Measurements from ENCODE around the gene ATP8B4. TPM values are rescaled to one million over a fixed set of nuclear protein-coding genes. Genes with fewer than 3 reads are reported as not detected.
"Not testable (repeated sequence)": the region's sequence is repeated elsewhere in the genome, so short reads cannot be mapped to it uniquely, and the experiment has no call there.

Gene ATP8B4
- polyA plus RNA-seq, 1 of the 3 experiments (the other 2 are of a cell fraction): 0.03 TPM

DNA sequence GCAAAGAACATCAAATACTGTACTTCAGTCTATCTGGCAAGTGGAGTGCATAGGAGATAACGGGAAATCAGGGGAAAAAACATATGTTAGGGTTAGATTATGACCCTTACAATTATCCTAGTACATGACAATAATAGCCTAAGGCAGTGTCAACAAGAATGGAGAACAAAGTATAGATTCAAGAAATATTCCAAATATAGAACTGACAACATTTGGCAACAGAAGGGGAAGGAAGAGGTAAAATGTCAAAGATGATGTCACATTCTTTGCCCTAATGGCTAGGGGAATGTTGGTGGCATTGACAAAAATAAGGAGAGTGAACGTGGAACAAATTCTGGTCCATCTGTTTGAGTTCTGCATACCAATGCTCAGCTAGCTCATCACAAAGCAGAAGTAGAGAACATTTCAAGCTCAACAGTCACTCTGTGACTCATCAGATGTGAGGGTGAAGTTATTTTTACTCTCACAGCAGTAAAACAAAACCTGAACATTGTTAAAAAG lies 15.5 kb upstream of the ATP8B4 start:
- no peak for DNase-seq
- POLR2A ChIA-PET: no interaction called here
- Histone ChIP-seq H4K20me1 (ENCODE audit: insufficient read depth) (no peaks in the 10 kb centered on the region), H3K4me1 (ENCODE audit: control insufficient read depth in 1 of 2, insufficient read depth in 2 of 2, low read depth in 1 of 2, low read length in 1 of 2) (no peaks in the 10 kb centered on the region), H3K79me2 (ENCODE audit: insufficient read depth) (no peaks in the 10 kb centered on the region), H3K4me2 (no peak overlapping the region), H3K4me3 (ENCODE audit: low read depth in 2 of 2, low read length in 1 of 2) (no peak overlapping the region), H3K36me3 (replicated peaks in 1 of 2; ENCODE audit: control insufficient read depth in 1 of 2, insufficient read depth in 2 of 2, low read length in 1 of 2) (no peaks in the 10 kb centered on the region), H2AFZ (ENCODE audit: low read depth) (no peak overlapping the region), H3K27ac (ENCODE audit: low read depth in 2 of 2, low read length in 1 of 2) (no peak overlapping the region), H3F3A (replicated peaks; ENCODE audit: insufficient read depth) (no peaks in the 10 kb centered on the region), H3K9me2 (no peaks in the 10 kb centered on the region), H3K9ac (no peak overlapping the region), H3K9me3 (no peaks in the 10 kb centered on the region), H3K27me3 (ENCODE audit: insufficient read depth) (no peaks in the 10 kb centered on the region)
- 40% methylated on average over 2 of the region's 2 CpGs for WGBS (ENCODE audit: low lambda C conversion rate)
- CTCF ChIA-PET: interaction anchor here (1.1 to 2.8 kb wide), 3 partner anchors 11 to 899 kb away, joined by 3 to 12 read pairs (median 6); no protein-coding TSS in a partner anchor
- no peak for TF ChIP-seq YY1 (IDR thresholded peaks at IDR 0.05; ENCODE audit: low read depth)
- TF ChIP-seq TEAD4 (IDR thresholded peaks at IDR 0.05; ENCODE audit: borderline replicate concordance, insufficient read depth): no peak
- no peak for TF ChIP-seq MXI1 (IDR thresholded peaks at IDR 0.05; ENCODE audit: low read depth, low read length)
- TF ChIP-seq TAF1 (IDR thresholded peaks at IDR 0.05; ENCODE audit: borderline replicate concordance, low read depth, low read length): no peak
- no peak for TF ChIP-seq POLR2AphosphoS5 (IDR thresholded peaks at IDR 0.05; ENCODE audit: low read depth, low read length)
- TF ChIP-seq, protein P1, sequence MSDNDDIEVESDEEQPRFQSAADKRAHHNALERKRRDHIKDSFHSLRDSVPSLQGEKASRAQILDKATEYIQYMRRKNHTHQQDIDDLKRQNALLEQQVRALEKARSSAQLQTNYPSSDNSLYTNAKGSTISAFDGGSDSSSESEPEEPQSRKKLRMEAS (IDR thresholded peaks at IDR 0.05; ENCODE audit: low read depth): no peak
- TF ChIP-seq SIN3A (IDR thresholded peaks at IDR 0.05; ENCODE audit: borderline replicate concordance, low read depth, low read length): no peak
- TF ChIP-seq EZH2phosphoT487 (IDR thresholded peaks at IDR 0.05; ENCODE audit: borderline replicate concordance, low read depth): no peak

DNA sequence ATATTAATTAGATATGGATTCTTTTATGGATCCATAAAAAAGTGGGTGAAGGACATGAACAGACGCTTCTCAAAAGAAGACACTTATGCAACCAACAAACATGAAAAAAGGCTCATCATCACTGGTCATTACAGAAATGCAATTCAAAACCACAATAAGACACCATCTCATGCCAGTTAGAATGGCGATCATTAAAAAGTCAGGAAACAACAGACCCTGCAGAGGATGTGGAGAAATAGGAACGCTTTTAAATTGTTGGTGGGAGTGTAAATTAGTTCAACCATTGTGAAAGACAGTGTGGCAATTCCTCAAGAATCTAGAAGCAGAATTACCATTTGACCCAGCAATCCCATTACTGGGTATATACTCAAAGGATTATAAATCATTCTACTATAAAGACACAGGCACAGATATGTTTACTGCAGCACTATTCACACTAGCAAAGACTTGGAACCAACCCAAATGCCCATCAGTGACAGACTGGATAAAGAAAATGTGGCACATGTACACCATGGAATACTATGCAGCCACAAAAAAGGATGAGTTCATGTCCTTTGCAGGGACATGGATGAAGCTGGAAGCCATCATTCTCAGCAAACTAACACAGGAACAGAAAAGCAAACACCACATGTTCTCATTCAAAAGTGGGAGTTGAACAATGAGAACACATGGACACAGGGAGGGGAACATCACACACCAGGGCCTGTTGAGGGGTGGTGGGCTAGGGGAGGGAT lies 13.4 kb upstream of the ATP8B4 start:
- H3K4me1 ChIP-seq (ENCODE audit: control insufficient read depth in 1 of 2, insufficient read depth in 2 of 2, low read depth in 1 of 2, low read length in 1 of 2); H2AFZ ChIP-seq (ENCODE audit: low read depth); H3K79me2 ChIP-seq (ENCODE audit: insufficient read depth); H3K4me3 ChIP-seq (ENCODE audit: low read depth in 2 of 2, low read length in 1 of 2); H4K20me1 ChIP-seq (ENCODE audit: insufficient read depth); H3K9ac ChIP-seq; H3K9me2 ChIP-seq; DNase-seq; H3K27ac ChIP-seq (ENCODE audit: low read depth in 2 of 2, low read length in 1 of 2); H3F3A ChIP-seq (replicated peaks; ENCODE audit: insufficient read depth); H3K36me3 ChIP-seq (replicated peaks in 1 of 2; ENCODE audit: control insufficient read depth in 1 of 2, insufficient read depth in 2 of 2, low read length in 1 of 2); CTCF ChIA-PET; H3K9me3 ChIP-seq; H3K4me2 ChIP-seq; H3K27me3 ChIP-seq (ENCODE audit: insufficient read depth); POLR2A ChIA-PET: not testable (repeated sequence)
- WGBS (ENCODE audit: low lambda C conversion rate): 81% methylated on average over 3 of the region's 3 CpGs

DNA sequence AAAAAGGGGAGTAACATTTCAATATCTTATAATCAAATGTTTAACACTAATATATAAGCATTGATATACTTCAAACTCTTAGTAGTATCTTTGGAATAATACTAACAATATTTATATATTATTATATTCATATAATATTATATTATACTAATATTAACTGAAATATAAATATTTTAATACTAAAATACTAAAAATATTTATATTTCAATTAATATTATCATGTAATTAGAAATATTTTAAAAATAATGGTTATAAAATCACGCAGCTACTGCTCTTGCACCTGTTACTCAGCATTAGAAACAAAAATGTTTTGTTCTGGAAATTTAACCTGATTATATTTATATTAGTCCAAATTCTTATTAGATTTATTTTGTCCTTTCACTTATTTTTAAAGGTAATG lies 12.6 kb upstream of the ATP8B4 start:
- Histone ChIP-seq H3K79me2 (ENCODE audit: insufficient read depth) (no peaks in the 10 kb centered on the region), H3K9me2 (no peaks in the 10 kb centered on the region), H3K36me3 (replicated peaks in 1 of 2; ENCODE audit: control insufficient read depth in 1 of 2, insufficient read depth in 2 of 2, low read length in 1 of 2) (no peaks in the 10 kb centered on the region), H3K4me3 (ENCODE audit: low read depth in 2 of 2, low read length in 1 of 2) (no peak overlapping the region), H3K27me3 (ENCODE audit: insufficient read depth) (no peaks in the 10 kb centered on the region), H4K20me1 (ENCODE audit: insufficient read depth) (no peaks in the 10 kb centered on the region), H3K4me2 (no peak overlapping the region), H3K27ac (ENCODE audit: low read depth in 2 of 2, low read length in 1 of 2) (no peak overlapping the region), H3F3A (replicated peaks; ENCODE audit: insufficient read depth) (no peaks in the 10 kb centered on the region), H3K9me3 (no peaks in the 10 kb centered on the region), H3K9ac (no peak overlapping the region), H3K4me1 (ENCODE audit: control insufficient read depth in 1 of 2, insufficient read depth in 2 of 2, low read depth in 1 of 2, low read length in 1 of 2) (no peaks in the 10 kb centered on the region), H2AFZ (ENCODE audit: low read depth) (no peak overlapping the region)
- POLR2A ChIA-PET: no interaction called here
- DNase-seq: no peak
- TF ChIP-seq, protein P1 (IDR thresholded peaks at IDR 0.05; ENCODE audit: low read depth): no peak
- WGBS (ENCODE audit: low lambda C conversion rate): 71% methylated on average over 1 of the region's 1 CpG
- CTCF ChIA-PET: interaction anchor here (0.9 to 1.3 kb wide), 2 partner anchors 13 to 985 kb away, joined by 3 to 4 read pairs; no protein-coding TSS in a partner anchor

Measured in SK-N-SH (cell line).